GM12875 (cell line): Measurements from ENCODE around the gene STARD9.
A peak's percentile ranks its signal among the peaks of the same experiment; 100 is the strongest.

Experiments
- H3K4me3 ChIP-seq: one replicate; pipeline ENCODE4 v1.5.1; 2011; ENCODE audit warnings: low read depth, low read length, control low read depth
- TF ChIP-seq, protein P1 (sequence below): IDR thresholded peaks from 2 replicates; pipeline ENCODE4 v1.5.1; 2011; ENCODE audit warnings: low read depth, mild to moderate bottlenecking, control low read depth, inconsistent platforms, low read length, moderate library complexity, borderline replicate concordance; ENCODE audit not compliant: insufficient read depth

STARD9 gene

DNA sequence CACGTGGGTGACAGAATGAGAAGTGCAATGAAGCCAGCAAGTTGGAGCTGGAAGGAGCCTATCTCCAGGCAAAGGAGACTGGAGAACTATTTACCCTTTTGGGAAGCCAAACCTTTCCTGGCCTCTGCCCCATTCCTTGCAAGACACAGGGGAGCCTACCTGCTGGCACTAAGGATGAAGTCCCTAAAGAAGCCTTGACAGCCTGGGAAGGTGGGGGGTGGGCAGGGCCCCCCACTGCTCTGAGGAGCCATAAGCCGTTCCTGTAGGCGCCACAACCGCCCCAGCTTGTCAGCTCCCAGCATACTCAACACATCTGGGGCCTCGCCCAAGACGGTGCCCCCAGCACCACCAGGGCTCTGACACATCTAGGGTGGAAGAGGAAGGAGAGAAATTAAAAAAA, 156.1 kb downstream of the STARD9 start:
- no peak overlapping the region for H3K4me3 ChIP-seq
- TF ChIP-seq, protein P1, sequence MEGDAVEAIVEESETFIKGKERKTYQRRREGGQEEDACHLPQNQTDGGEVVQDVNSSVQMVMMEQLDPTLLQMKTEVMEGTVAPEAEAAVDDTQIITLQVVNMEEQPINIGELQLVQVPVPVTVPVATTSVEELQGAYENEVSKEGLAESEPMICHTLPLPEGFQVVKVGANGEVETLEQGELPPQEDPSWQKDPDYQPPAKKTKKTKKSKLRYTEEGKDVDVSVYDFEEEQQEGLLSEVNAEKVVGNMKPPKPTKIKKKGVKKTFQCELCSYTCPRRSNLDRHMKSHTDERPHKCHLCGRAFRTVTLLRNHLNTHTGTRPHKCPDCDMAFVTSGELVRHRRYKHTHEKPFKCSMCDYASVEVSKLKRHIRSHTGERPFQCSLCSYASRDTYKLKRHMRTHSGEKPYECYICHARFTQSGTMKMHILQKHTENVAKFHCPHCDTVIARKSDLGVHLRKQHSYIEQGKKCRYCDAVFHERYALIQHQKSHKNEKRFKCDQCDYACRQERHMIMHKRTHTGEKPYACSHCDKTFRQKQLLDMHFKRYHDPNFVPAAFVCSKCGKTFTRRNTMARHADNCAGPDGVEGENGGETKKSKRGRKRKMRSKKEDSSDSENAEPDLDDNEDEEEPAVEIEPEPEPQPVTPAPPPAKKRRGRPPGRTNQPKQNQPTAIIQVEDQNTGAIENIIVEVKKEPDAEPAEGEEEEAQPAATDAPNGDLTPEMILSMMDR = no peak

DNA sequence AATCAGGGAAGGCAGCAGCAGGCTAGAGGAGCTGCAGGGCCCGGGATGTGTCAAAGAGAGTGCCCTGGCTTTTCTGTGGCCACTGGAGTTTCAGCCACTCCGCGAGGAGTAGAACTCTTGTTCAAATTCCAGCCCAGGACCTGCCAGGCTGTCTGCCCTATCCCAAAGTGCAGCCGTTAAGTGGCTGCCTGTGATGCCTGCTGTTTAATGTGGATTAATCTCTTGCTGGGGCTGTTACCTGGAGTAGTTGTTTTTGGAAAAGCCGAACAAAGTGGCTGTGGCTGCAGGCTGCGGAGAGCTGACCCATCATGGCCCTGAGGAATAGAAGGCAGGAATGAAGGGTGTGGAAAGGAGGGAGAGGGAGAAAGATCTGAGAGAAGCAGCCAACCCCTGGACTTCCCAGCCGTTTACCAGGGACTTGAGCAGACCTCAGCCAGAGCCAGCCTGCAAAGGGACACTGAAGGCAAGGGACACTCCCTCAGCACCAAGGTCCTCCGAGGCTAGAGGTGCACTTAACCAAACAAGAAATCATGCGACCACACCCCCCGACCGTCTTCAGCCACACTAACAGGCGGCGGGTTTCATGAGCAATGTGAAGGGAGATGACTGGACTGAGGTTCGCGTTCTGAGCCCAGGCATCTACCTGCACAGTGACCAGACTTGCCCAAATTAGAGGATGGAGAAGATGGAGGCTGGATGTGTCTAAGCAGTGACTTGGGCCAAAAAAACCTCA, 156.9 kb downstream of the STARD9 start:
- TF ChIP-seq, protein P1 = no peak

DNA sequence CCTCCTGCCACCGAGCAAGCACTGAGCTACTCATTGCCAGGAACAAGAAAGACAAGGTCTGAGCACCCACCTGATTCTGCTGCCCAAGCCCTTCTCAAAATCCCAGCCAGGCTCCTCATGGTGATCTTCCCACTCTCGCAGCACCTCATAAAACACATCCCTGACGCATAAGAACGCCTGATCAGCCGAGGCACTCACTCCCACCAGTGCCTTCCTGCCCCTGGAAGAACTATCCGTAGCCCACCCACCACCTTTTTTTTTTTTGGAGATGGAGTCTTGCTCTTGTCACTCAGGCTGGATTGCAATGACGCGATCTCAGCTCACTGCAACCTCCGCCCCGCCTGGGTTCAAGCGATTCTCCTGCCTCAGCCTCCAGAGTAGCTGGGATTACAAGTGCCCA, 157.6 kb downstream of the STARD9 start:
- TF ChIP-seq, protein P1 = no peak
- H3K4me3 ChIP-seq = no peak overlapping the region

More for the DNA sequence above, 156.9 kb downstream of the STARD9 start:
- no peak overlapping the region for H3K4me3 ChIP-seq

DNA sequence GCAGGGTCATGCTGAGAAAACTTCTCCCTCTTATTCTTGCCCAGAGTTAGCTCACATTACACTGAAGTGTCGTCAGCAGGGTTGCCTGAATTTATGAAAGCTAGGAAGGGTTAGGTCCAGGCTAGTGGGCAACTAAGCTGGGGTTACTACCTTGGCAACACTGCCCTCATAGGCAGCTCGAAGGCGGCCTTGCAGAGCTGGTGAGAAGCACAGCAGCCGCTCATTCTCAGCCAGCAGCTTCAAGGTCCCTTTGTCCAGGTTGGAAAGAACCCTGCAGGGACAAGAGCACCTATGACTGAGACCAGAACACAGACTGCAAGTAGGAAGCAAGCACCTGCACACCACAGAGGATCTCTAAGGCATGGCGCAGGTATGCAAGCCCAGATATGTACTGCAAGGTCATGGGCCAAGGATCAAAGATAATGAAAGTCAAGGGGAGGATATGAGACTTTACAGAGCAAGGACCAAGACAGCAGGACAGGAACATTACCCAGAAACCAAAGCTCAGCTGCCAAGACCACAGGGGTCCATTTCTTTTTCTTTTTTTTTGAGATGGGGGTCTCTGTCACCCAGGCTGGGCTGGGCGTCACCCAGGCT, 158.8 kb downstream of the STARD9 start:
- no peak overlapping the region for H3K4me3 ChIP-seq
- TF ChIP-seq, protein P1 = no peak

- TF ChIP-seq, protein P1 = no peak
- peak overlapping the region; percentile 80 for H3K4me3 ChIP-seq
Observed at GRCh38 chr15:42735382-42736165, 160.2 kb downstream of the STARD9 start.

- H3K4me3 ChIP-seq = peak overlapping the region; percentile 80
Observed at GRCh38 chr15:42736178-42736792, 160.9 kb downstream of the STARD9 start.

More at GRCh38 chr15:42736178-42736792, 160.9 kb downstream of the STARD9 start:
- TF ChIP-seq, protein P1 = no peak
